GM12878 (cell line): ENCODE data around the gene ZCCHC8.

ENCODE experiments used
- EZH2 ChIP-seq: IDR thresholded peaks from 2 replicates; pipeline ENCODE4 v1.6.1; 2012; ENCODE audit warnings: low read depth, mild to moderate bottlenecking, control low read depth, inconsistent platforms, low read length, borderline replicate concordance; ENCODE audit not compliant: control insufficient read depth
- GABPA ChIP-seq: IDR thresholded peaks from 2 replicates; pipeline ENCODE4 v1.6.1; 2014; ENCODE audit warnings: antibody characterized with exemption, low read depth, mild to moderate bottlenecking, inconsistent platforms
- JUNB ChIP-seq: IDR thresholded peaks from 2 replicates; pipeline ENCODE4 v1.6.1; 2016; ENCODE audit warnings: antibody characterized with exemption, mild to moderate bottlenecking
- POLR2A ChIP-seq: IDR thresholded peaks from 2 replicates; pipeline ENCODE4 v1.6.1; 2011; ENCODE audit warnings: low read depth, mild to moderate bottlenecking, low read length
- RB1 ChIP-seq: fragments of 450-650 bp; formaldehyde crosslinking; IDR thresholded peaks from 2 replicates; pipeline ENCODE4 v1.6.1; 2017; ENCODE audit warnings: mild to moderate bottlenecking, borderline replicate concordance
- SIN3A ChIP-seq: IDR thresholded peaks from 2 replicates; pipeline ENCODE4 v1.6.1; 2012; ENCODE audit warnings: low read depth, low read length, improper control_type of control experiment
- SMC3 ChIP-seq: IDR thresholded peaks from 2 replicates; pipeline ENCODE4 v1.6.1; 2011; ENCODE audit warnings: low read length, improper control_type of control experiment, borderline replicate concordance
- SREBF1 ChIP-seq: IDR thresholded peaks from 2 replicates; pipeline ENCODE4 v1.6.1; 2012; ENCODE audit warnings: mild to moderate bottlenecking, low read length
- STAT1 ChIP-seq: fragments of 450-650 bp; conservative IDR thresholded peaks from 2 replicates; pipeline ENCODE4 v1.6.1; 2014; ENCODE audit warnings: antibody characterized with exemption, mild to moderate bottlenecking
- YY1 ChIP-seq: IDR thresholded peaks from 2 replicates; pipeline ENCODE4 v1.6.1; 2011; ENCODE audit warnings: low read depth, mild to moderate bottlenecking, low read length
- TF ChIP-seq, protein P1 (sequence below), 3 experiments: IDR thresholded peaks in 2 of 3; conservative IDR thresholded peaks in 1 of 3; 2 replicates each; pipeline ENCODE4 v1.5.1; 2011; ENCODE audit warnings: low read depth in 3 of 3, low read length in 3 of 3, mild to moderate bottlenecking in 3 of 3, control low read depth in 2 of 3, moderate library complexity in 2 of 3, inconsistent platforms in 1 of 3, mixed read lengths in 1 of 3; ENCODE audit not compliant: control insufficient read depth in 2 of 3, insufficient read depth in 1 of 3; ENCODE audit errors: extremely low read depth in 1 of 3
- TF ChIP-seq, protein P2 (sequence below): fragments of 450-650 bp; IDR thresholded peaks from 2 replicates; pipeline ENCODE4 v1.6.1; 2016; ENCODE audit warnings: mild to moderate bottlenecking

DNA sequence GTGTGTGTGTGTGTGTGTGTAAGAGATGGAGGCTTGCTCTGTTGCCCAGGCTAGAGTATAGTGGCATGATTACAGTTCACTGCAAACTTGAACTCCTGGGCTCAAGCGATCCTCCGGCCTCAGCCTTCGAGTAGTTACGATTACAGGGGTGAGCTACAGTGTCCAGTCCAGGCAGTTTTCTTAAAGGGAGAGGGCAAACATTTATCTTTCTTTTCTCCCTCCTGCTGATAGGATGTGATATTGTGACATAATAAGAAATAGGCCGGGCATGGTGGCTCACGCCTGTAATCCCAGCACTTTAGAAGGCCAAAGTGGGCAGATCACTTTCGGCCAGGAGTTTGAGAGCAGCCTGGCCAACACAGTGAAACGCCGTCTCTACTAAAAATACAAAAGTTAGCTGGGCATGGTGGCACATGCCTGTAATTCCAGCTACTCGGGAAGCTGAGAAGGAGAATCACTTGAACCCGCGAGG lies 46.4 kb downstream of the ZCCHC8 start:
- TF ChIP-seq SMC3 (no peak), SREBF1 (no peak), RB1 (no peak), STAT1 (no peak), GABPA (no peak), YY1 (no peak), POLR2A (no peak), SIN3A (no peak), JUNB (no peak), EZH2 (no peak)
- TF ChIP-seq, protein P1, sequence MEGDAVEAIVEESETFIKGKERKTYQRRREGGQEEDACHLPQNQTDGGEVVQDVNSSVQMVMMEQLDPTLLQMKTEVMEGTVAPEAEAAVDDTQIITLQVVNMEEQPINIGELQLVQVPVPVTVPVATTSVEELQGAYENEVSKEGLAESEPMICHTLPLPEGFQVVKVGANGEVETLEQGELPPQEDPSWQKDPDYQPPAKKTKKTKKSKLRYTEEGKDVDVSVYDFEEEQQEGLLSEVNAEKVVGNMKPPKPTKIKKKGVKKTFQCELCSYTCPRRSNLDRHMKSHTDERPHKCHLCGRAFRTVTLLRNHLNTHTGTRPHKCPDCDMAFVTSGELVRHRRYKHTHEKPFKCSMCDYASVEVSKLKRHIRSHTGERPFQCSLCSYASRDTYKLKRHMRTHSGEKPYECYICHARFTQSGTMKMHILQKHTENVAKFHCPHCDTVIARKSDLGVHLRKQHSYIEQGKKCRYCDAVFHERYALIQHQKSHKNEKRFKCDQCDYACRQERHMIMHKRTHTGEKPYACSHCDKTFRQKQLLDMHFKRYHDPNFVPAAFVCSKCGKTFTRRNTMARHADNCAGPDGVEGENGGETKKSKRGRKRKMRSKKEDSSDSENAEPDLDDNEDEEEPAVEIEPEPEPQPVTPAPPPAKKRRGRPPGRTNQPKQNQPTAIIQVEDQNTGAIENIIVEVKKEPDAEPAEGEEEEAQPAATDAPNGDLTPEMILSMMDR (IDR thresholded peaks at IDR 0.05 in 2 of 3, conservative IDR thresholded peaks at IDR 0.05 in 1 of 3; ENCODE audit: control insufficient read depth in 2 of 3, extremely low read depth in 1 of 3, insufficient read depth in 1 of 3, low read depth in 3 of 3, low read length in 3 of 3): no peak
- TF ChIP-seq, protein P2, sequence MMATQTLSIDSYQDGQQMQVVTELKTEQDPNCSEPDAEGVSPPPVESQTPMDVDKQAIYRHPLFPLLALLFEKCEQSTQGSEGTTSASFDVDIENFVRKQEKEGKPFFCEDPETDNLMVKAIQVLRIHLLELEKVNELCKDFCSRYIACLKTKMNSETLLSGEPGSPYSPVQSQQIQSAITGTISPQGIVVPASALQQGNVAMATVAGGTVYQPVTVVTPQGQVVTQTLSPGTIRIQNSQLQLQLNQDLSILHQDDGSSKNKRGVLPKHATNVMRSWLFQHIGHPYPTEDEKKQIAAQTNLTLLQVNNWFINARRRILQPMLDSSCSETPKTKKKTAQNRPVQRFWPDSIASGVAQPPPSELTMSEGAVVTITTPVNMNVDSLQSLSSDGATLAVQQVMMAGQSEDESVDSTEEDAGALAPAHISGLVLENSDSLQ: no peak
